Measurements from ENCODE around the gene FGF18.

FGF18 gene

DNA sequence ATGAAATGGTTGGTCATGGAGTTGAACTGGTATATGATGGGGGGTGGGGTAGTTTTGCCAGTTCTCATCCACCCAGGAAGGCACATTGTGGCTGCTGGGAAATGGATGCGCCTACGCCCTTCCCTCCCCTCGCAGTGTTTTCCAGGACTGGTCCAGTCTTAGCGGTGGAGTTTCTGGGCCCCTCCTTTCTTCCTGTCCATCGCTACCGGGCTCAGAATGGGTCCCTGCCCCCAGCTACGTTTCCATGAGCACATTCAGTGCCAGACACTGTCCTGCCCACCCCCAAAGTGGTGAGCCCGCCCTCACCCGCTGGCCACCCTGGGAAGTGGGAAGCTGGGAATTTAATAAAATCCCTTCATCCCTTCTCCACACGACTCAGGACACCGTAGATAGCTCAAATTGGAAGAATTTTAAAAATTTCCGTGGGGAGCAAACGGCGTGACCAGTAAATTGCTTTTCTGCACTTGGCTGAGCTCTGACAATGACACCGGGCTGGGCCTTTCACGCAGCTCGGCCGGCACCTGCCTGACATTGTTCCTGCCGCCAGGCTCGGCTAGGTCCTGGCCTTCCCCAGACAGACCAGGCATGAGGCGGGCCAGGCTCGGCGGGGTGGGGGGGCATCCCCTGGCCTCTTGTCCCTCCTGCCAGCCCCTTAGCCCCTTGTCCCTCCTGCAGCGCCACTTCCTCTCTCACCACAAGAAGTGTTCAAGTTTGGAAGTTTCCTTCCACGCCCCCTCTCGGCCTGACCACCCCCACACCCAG lies 3.6 kb downstream of the FGF18 start:
- DNase-seq (ENCODE audit: low spot score), result no peak

DNA sequence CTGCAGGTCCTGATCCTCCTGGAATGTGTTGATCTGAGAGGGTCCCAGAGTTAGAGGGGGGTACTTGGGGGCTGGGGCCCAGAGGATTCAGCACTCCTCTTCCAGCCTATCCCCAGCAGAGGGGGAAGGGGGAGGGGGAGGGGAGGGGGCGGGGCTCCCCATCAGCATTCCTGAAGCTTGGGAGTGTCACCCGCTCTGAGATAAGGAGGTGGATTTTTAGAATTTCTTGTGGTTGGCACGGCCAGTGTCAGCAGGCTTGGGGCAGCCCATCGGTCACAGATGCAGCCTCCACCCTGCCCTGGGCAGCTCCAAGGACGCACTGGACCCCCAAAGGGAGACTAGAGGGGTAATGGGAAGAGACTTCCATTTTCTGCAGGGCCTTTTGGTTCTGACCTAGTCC lies 5.3 kb downstream of the FGF18 start:
- DNase-seq (ENCODE audit: low spot score), result no peak

DNA sequence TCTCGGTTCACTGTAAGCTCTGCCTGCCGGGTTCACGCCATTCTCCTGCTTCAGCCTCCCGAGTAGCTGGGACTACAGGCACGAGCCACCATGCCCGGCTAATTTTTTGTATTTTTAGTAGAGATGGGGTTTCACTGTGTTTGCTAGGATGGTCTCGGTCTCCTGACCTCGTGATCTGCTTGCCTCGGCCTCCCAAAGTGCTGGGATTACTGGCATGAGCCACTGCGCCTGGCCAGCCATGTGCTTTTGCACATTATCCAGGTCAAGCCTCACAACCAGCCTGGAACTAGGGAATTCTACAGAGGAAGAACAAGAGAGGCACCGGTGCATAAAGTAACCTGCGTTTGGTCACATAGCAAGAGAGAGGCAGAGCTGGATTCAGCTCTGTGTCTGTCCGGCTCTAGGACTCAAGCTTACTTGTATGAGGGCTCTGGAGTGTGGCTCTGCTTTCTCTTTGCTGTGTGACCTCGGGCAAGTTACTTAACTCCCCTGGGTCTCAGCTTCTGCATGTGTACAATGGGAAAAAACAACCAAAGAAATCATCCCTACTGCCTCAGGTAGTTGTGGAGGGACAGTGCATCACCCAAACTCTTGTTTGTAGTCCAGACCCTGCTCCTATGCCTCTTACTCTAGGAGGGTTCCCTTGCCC lies 6.3 kb downstream of the FGF18 start:
- DNase-seq (ENCODE audit: low spot score), result no peak

DNA sequence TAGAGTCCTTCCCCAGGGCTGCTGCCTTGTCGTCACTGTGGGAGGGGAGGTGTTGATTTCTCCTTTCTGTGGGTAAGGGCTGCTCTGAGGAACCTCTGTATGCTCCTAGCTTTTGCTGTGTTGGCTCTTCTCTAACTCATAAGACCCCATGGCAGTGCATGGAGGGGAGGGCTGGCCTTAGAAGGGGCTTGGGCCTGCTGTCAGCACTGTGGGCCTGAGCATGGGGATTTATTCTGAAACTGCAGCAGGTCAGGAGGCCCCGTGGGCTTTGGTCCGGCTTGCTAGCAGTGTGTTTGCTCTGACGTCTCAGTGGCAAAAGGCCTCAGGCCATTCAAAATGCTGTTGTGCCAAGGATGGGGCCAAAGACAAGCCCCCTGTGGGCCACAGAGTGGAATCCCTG lies 6.8 kb downstream of the FGF18 start:
- DNase-seq (ENCODE audit: low spot score), result no peak

DNA sequence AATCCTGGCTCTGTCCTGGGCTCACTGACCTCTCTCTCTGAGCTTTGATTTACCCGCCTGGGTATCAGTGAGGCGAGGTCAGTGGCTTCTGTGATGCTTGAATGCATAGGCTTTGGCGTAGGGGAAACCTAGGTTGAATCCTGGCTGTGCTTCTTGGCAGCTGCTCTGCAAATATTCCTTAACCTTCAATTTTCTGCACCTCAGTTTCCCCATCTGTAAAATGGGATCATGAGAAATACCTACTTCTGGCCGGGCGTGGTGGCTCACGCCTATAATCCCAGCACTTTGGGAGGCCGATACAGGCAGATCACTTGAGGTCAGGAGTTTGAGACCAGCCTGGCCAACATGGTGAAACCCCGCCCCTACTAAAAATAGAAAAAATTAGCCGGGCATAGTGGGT lies 7.2 kb downstream of the FGF18 start:
- no peak for DNase-seq (ENCODE audit: low spot score)

DNA sequence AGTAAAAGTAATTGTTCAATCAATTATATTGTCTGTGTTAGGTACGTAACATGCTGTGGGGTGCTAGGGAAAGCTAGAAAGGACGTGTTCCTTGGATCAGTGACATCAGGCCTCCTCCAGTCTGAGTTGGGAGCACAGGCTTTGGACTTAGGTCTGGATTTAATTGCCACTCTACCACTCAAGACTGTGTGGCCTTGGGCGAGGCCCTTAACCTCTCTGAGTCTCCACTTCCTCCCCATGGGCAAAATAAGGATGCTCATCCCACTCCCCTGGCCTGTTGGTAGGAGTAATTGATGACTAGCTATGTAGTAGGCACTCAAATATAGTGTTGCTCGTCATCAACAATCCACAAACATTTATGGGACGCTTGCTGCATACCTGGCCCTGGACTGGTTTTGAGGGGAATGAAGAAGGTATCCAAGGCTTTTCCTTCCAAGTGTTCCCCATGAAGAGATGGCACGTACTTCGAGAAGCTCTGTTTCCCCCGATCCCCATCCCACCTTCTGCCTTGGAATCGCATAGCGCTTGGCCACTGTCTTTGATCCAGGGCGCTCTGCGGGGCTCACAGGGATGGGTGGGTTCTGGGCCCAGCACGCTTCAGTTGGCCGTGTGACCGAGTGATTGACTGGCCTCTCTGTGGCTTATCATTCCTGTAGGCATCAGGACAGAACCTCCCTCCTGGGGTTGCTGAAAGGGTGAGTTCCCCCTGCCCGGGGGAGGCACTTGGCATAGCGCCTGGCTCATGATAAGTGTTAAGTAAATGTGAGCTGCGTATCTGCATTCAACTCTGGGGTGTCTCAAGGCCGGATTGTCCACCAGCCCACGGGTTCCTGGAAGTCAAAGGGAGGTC lies 8.1 kb downstream of the FGF18 start:
- DNase-seq (ENCODE audit: low spot score), result no peak

DNA sequence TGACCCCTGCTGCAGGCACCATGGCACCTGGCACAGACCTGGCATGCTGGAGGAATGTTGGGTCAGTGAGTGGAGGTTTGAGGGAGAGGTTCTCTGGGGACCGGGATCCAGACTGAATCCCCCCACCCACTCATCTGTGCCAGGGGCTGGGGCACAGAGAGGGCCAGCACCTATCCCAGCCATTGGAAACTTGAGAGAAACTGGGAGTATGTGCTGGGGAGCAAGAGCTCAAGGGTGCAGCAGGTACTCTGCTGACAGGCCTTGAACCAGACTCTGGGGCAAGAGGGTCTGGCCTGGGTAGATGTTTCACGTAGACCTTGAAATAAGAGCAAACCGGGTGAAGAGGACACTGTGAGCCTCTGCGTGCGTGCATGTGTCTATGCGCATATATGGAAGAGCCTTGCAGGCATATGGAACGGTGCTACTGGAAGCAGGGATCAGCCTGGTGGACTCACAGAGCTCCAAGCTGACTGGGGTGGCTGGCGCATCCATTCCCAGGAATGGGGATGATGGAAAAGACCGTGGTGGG lies 8.8 kb downstream of the FGF18 start:
- no peak for DNase-seq (ENCODE audit: low spot score)

DNA sequence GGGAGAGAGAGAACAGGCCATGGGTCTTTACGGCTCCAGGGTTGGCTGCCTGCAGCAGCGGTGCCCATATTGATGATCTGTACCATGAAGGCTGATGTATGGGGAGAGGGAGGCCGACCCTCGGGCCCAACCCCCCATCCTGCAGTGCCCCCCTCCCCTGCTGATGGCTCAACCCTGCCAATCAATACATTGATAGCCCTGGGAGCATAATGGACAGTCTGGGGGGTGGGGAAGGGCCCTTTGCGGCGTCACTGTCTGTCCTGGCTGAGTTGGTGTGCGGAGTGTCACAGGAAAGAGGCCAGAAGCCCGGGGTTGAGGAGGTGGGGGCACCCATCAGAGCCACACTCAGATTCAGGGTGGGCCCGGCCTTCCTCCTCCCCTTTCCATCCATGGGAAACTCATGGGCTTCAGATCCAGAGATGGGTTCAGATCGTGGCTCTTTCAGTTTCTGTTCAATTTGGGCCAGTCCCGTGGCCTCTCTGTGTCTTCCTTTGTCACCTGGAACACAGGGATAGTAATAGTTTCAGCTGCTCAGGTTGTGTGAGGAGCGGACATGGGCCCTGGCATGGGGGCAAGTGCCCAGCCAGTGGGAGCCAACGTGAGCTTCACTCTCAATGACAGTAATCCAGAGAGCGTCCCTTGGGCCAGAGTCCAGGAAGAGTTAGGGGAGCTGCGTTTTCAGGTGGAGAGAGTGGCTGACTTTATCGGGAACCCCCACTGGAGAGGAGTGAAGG lies 9.5 kb downstream of the FGF18 start:
- no peak for DNase-seq (ENCODE audit: low spot score)

DNA sequence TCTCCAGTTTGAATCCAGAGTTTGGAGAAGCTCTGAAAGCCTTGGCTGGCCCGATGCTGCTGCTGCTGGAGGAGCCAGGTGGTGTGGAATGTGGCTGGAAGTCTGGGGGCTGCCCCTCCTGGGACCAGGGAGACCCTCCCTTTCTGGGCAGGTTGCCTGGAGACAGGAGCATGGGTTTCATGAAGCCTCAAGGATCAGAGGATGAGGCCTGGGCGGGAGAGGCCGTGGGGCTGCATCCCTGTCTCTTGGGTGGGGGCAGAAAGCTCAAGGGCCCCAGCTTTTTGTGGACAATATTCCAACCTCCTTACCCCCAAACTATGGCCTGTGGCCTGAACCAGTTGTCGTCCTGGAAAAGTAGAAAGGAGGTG lies 10.1 kb downstream of the FGF18 start:
- no peak for DNase-seq (ENCODE audit: low spot score)

DNA sequence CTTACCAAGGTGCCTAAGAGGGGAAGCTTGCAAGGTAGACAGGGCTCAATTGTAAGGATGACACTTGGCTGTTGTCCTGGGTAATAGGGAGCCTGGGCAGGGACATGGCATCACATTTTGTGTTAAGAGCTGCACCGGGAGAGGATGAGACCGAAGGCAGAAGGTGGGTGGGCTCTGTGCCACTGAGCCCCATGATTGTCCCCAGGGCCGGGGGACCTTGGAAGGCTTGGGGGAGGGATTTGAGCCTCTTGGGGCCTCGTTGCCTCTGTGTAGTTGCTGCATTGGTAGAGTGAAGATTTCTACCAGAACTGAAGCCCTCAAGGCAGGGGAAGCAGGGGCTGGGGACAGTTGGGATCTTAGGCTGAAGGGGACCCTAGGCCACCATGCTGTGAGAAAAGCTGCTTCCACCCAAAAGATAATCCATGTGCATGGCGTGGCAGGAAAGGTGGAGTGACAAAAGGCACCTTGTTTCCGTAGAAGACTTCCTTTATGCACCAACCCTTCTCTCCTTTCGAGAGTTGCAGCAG lies 11.9 kb downstream of the FGF18 start:
- DNase-seq (ENCODE audit: low spot score), result no peak

DNA sequence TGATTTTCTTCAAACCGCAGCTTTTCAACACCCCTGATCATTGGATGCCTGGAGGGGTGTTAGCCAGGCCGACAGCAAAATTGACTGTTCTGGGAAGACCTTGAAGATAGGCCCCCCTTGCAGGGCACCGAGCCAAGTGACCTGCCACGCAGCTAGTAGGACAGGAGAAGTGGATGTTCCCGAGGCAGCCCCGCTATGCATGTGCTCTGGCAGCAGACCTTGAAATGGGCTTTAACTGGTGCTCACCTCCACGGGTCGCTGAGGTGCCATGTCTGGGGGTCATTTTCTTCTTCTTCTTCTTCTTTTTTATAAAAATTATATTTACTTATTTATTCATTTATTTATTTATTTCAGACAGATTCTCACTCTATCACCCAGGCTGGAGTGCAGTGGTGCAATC lies 12.6 kb downstream of the FGF18 start:
- no peak for DNase-seq (ENCODE audit: low spot score)

DNA sequence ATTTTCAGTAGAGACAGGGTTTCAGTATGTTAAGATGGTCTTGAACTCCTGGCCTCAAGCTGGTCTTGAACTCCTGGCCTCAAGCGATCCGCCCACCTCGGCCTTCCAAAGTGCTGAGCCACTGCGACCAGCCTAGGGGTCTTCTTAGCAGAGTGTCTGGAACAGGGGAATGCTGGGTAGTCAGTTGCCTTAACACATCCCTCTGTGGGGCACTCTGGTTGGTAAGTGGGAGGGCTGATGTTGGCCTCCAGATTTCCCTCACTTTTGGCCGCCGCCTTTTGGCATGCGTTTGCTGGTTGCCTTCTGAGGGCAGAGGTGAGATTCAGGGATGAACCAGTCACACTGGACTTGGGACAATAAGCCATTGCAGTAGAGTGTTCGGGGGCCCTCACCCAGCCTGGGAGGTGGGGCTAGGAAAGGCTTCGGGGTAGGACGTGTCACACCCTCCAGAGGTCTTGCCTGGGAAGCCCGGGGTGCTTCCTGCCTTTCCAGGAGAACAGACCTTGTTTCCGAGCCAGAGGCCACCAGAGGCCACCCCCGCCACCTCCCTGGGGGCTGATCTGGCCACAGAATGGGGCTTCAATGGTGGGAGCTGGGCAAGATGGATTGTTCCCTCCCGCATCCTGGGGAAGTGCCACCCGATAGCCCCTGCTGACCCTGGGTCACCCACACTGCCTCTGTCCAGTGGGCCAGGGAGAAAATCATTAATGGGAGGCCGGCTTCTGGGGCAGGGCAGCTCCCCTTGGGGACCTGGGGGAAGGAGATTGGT lies 13.3 kb downstream of the FGF18 start:
- no peak for DNase-seq (ENCODE audit: low spot score)

DNA sequence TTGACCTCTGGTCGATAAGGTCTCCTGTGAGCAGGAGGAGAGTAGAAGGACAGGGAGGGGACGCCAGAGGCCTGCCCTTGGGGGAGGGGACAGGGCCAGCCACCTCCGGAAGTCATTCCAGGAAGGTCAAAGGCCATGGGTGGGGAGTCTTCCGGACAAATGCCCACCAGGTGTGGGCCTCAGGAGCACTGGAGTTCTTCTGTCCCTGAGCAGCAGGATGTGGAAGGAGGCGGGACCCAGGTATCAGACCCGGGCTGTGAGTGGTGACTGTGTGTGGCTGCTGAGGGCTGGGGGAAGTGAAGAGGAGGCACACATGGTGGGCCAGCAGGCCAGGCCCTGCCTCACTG lies 13.9 kb downstream of the FGF18 start:
- DNase-seq (ENCODE audit: low spot score), result no peak

DNA sequence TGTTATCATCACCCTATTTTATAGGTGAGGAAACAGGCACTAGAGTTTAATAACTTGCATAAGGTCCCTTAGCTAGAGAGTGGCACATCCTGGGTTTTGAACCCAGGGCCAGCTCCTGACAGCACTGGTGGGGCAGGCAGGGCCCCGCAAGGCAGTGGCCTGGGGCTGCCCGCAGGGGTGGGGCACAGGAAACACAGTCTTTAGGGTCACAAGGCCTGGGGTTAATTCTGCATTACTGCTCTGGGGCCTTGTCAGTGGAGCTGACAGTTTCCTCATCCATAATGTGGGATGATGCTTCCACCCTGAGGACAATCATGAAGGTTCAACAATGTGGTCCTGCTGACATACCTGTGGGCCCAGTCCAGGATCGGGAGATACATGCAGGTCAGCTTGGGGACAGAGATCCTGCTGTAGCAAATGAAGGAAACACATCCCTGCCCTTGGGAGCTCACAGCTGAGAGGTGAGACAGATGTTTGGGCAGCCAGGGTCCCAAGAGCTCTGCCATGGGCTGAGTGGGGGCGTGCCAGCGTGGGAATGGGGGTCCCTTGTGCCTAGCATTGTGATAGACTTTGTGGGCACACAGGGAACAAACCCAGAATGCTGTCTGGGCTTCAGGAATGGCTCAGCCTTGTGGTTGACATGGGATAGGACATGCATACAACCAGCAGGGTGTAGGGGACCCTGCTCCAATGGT lies 14.7 kb downstream of the FGF18 start:
- DNase-seq (ENCODE audit: low spot score), result no peak

DNA sequence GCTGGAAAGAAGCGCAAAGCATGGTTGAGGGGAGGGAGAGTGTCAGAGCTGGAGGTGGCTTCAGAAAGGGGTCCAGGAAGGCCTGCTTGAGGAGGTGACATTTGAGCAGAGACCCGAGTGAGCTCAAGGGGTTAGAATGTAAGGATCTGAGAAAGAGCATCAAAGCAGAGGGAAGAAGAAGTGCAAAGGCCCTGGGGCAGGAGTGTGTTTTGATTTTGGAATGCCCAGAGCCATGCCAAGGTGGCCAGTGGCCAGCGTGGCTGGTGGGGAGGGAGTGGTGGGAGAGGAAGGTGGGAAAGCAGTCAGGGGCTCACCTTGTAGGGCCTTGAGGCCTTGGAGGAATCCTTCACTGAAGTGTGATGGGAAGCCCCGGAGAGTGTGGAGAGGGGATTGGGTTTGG lies 15.4 kb downstream of the FGF18 start:
- no peak for DNase-seq (ENCODE audit: low spot score)

DNA sequence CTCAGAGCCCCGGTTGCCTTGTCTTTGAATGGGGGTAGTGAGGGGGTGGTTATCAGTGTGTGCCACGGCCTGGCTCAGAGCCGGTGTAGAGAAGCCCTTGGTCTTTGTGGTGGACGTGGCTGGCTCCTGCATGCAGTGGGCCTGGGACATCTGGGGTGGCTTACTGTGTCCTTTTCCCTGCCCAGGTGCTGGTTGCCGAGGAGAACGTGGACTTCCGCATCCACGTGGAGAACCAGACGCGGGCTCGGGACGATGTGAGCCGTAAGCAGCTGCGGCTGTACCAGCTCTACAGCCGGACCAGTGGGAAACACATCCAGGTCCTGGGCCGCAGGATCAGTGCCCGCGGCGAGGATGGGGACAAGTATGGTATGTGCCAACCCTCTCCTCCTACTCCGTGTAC lies 16.5 kb downstream of the FGF18 start:
- no peak for DNase-seq (ENCODE audit: low spot score)

DNA sequence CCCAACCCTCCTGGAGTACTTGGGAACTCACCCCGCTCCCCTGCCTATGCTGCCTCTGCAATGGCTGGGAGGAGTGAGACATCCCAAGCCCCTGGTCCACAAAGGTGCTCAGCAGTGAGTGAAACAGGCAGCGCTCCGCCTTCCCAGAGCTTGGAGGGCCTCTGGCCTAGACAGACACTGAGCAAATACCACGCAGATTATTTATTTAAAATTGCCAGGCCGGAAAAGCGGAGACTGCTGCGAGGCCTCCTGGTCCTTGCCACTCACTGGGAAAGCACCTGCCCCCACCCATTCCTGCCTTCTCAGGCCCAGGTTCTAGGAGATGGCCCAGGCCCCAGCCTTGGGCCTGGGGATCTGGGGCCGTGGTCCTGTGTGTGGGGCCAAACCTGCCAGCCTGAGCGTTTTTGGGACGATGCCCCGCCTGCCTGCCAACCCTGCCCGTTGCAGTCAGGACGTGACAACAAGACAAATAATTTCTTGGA lies 17.4 kb downstream of the FGF18 start:
- no peak for DNase-seq (ENCODE audit: low spot score)

DNA sequence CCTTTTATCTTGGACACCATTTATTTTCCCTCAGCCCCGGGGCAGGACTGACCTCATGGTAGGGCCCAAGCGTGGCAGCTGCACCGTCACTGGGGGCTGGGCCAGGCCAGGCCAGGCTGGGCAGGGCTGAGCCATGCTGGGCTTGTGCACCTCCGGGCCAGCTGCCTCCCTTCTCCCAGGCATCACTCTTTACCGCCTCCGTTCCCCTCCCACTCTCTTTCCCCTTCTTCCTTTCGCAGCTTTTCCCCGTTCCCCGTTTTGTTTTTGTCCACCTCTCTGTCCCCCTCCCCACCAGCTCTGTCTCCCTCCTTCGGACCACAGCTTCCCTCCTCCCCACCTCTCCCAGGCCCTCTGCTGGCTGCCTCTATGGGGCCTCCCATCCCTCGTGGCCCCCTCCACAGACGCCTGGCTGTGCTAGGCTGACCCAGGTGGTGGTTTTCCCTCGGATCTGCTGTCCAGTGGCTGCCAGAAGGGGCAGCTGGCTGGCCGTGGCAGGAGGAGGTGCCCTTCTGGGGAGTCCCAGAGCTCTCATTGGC lies 17.9 kb downstream of the FGF18 start:
- DNase-seq (ENCODE audit: low spot score), result no peak

DNA sequence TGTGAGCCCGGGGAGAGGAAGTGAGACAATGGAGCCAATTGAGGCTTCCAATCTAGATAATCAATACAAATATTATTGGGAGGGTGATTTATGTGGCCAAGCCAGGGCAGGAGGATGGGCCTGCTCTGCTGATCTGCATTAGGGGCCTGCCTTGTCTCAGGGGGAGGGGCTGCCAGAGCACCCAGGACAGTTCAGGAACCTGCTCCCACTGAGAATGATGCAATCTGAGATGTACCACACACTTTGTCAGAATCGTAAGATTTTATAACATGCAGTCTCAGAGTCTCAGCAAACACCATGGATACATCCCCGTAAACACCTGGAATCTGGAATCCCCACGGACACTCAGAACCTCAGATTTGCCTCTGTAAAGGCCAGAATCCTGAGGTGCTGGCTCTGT lies 19.3 kb downstream of the FGF18 start:
- no peak for DNase-seq (ENCODE audit: low spot score)

DNA sequence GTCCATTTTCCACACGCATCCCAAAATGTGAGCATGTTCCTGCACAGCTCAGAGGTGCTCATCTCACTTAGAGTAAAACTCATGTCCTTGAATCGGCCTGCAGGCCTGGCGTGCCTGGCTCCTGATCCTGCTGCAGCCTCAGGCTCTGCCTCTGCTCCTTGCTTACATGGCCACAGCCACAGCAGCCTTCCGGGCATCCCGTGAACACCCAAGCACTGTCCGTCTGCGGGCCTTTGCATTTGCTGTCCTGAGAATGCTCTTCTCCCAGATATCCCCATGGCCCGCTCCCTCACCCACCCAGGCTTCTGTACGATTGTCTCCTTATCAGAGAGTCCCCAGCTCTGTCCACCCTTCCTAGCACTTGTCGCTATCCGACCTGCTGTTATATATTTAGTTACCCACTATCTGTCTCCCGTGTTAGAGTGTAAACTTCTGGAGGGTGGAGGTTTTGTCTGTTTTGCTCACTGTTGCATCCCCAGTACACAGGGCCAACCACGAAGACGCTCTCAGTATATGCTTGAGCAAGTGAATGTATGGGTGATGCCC lies 21.9 kb downstream of the FGF18 start:
- DNase-seq (ENCODE audit: low spot score), result no peak
